ENCODE data around the gene NLK.

GRCh38 chr17:28071179-28071578, 28.7 kb downstream of the NLK start:
- TF ChIP-seq CTCF (IDR thresholded peaks at IDR 0.05) (no peak), POLR2A (IDR thresholded peaks at IDR 0.05) (no peak), EP300 (IDR thresholded peaks at IDR 0.05; ENCODE audit: low read depth) (no peak), POLR2AphosphoS5 (IDR thresholded peaks at IDR 0.05) (no peak)

All from transverse colon (tissue), 4 donors.